ENCODE measurements around the gene LUC7L.
"Not testable (repeated sequence)": the region's sequence is repeated elsewhere in the genome, so short reads cannot be mapped to it uniquely, and the experiment has no call there.

LUC7L gene

DNA sequence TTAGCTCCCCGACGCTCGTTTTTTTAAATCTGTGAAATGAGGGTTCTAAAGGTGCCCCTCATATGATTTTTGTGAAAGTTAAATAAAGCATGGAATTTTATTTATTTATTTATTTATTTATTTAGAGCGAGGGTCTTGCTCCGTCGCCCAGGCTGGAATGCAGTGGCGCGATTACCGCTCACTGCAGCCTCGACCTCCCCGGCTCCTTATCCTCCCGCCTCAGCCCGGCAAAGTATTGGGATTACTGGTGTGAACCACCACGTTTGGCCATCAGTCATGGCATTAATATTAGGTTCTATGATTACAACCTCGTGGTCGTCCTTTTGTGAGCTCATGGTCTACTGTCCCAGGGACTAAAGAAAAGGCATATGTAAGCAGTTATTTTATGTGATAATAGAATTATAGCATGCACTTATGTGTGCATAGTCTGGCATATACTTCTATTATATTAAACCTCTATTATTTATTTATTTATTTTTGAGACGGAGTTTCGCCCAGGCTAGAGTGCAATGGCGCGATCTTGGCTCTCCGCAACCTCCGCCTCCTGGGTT lies 557 bp upstream of the LUC7L start:
- no peak for DNase-seq

DNA sequence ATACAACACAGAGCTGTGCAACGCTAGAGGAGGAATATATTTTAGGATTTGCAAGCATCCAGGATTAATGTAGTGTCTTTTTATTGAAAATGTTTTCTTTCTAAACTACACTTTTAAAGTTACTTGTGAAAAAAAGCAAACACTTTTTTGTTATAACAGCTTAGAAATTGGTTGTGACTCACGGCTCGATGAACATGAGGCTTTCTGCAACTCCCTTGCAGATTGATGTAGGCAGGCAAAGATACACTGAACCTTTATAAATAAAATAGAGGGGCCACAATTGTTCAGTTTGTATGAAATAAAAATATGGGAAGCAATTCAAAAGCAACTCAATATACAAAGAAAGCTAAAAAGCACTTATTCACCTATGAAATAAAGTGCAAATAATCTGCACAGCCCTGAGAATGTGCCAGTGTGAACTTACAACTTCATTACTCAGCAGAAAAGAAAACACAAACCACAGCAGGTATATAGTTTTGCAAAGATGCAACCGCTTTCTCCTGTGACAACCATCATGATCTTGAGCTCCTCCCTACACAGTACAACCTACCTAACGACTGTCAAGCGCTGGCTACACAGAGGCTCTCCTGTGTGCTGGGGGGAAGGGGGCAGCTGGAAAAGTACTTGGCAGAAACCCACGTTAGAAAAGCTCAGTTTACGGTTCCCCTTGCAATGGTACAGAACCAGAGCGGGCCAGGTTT lies 948 bp downstream of the LUC7L start:
- DNase-seq: peak; percentile 6

DNA sequence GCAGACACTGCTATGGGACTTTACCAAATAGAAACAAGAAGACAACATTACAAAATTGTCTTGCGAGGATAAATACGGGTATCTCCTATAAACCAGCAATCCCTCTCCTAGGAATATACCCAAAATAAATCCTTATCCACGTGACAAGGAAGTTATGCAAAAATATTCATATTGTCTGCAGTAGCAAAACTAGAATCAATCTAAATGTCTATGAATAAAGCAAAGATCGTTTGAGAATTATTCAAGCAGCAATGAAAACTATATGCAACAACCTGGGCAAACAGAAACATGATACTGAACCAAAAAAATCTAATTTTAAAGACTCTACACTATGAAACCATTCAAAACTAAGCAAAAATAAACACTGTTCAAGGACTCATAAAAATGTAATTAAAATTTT lies 9.2 kb downstream of the LUC7L start:
- DNase-seq: no peak

DNA sequence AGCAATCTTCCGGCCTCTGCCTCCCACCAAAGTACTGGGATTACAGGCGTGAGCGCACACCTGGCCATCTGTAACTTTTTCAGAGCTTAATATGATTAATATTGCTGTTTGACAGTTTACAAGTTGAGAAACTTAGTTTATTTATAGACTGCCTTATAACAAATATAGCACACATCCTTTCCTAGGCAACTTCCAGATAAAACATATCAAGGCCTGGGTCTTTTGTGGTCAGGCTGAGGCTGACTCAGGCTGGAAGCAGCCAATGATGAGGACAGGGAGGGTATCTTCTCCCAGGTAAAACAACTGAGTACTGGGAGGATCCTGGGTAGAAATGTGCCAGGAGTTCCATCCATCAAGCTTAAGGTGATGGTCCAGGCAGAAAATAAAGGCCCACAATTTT lies 16.2 kb downstream of the LUC7L start:
- no peak for DNase-seq

DNA sequence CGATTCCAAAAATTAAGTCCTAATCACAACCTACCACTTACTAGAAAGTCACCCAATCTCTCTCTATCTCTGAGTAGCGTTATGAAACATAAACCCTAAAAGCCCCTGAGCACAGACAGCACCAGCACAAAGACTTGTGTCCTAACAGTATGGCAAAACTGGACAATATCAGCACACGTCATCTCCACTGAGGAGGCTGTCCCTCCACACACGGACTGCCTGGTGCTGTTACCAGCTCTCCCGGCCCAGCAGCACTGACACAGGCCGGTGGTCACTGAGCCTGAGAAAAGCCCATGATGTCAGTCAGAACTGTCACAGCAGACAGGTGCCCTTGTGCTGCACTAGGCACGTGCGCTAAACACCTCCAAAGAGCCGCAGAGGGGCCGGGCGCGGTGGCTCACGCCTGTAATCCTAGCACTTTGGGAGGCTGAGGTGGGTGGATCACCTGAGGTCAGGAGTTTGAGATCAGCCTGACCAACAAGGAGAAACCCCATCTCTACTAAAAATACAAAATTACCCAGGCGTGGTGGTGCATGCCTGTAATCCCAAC lies 17.5 kb downstream of the LUC7L start:
- DNase-seq: not testable (repeated sequence)

DNA sequence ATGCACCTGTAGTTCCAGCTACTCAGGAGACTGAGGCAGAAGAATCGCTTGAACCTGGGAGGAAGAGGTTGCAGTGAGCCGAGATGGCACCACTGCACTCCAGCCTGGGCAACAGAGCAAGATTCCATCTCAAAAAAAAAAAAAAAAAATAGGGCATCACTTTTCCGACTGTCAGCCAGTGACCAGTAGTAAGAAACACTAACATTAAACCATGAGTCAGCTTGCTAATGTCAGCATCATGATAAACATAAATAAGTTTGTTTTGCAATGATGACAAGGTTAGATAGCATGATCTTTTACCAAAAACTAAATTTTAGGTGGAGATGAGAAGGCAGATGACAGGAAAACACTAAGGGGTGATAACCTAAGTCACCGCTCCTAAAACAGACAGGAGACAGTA lies 19.9 kb downstream of the LUC7L start:
- DNase-seq: not testable (repeated sequence)

DNA sequence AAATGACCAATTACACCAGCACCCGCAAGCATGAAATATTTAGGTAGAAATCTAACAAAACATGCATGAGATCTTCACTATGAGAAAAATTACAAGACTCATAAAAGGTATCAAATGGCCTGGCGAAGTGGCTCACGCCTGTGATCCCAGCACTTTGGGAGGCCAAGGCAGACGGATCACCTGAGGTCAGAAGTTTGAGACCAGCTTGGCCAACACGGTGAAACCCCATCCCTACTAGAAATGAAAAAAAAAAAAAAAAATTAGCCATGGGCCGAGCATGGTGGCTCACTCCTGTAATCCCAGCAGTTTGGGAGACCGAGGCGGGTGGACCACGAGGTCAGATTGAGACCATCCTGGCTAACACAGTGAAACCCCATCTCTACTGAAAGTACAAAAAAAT lies 25.2 kb downstream of the LUC7L start:
- not testable (repeated sequence) for DNase-seq

DNA sequence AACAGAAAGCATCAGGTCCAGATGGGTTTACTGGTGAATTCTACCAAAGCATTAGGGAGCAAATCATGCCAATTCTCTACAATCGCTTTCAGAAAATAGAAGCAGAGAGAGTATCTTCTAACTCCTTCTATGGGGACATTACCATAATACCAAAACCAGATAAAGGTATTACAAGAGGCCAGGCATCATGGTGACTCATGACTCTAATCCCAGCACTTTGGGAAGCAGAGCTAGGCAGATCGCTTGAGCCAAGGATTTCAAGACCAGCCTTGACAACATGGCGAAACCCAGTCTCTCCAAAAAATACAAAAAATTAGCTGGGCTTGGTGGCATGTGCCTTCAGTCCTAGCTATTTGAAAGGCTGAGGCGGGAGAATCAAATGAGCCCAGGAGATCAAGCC lies 26.0 kb downstream of the LUC7L start:
- DNase-seq: no peak

DNA sequence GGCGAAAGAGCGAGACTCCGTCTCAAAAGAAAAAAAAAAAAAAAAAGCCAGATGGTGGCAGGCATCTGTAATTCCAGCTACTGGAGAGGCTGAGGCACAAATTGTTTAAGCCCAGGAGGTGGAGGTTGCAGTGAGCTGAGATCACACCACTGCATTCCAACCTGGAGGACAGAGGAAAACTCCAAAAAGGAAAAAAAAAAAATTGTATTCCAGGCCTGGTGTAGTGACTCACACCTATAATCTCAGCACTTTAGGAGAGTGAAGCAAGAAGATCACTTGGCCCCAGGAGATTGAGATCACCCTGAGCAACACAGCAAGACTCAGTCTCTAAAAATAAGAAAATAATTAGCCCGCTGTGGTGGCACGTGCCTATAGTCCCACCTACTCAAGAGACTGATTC lies 28.9 kb downstream of the LUC7L start:
- DNase-seq: peak; percentile 50

DNA sequence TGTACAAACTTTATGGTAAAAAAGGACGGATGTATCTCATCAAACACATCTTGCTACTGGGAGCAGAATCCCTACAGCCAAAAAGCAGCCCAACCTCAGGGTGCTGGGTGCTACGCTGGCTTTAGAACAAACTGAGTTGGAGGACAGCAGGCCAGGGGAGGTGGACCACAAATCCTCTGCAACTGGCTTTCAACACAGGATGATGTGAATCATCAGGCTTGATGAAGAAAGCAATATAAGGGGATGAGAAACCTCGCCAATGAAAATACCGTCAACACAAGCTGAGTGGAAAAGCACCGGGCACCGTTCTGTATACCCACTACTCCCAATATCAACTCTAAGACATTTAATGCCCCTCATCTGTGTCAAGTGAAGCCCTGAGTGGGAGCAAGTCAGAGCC lies 34.7 kb downstream of the LUC7L start:
- no peak for DNase-seq

DNA sequence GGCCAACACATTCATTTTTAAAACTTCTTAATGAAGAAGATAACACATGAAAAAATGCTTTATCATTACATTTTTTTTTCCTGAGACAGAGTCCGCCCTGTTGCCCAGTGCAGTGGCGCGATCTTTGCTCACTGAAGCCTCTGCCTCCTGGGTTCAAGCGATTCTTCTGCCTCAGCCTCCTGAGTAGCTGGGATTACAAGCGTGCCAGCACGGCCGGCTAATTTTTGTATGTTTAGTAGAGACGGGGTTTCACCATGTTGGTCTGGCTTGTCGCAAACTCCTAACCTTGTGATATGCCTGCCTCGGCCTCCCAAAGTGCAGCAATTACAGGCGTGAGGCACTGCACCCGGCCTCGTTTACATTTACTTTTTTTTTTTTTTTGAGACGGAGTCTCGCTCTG lies 35.8 kb downstream of the LUC7L start:
- no peak for DNase-seq

DNA sequence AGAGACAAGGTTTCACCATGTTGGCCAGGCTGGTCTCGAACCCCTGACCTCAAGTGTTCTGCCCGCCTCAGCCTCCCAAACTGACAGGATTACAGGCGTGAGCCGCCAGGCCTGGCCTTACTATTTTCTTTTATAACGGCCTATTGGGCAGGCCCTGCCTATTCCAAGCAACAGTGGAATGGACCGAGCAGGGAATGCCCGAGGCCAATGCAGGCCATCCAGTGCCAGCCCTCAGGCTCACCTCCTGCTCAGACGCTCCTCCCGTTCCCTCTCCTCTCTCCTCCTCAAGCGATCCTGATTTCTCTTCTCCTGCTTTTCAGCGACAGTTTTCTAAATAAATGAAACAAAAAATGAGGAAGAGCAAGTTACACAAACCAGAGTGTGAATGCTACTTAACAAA lies 36.6 kb downstream of the LUC7L start:
- no peak for DNase-seq

DNA sequence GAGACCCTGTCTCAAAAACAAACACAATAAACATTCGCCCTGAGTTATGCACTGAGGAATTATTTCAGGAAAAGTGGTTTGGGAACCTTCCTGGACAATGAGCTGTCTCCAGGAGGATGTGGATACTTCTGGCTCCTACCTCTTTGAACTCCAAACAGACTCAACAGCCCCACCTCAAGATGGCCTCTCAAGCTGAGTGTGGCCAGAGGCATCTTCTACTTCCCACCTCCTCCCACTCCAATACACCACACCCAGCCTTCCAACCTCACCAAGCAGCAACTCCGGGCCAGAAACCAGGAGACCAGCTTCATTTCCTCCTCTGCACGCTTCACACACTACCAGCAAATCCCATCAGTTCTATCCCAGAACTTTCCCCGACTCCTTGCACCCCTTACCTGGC lies 37.4 kb downstream of the LUC7L start:
- DNase-seq: no peak

DNA sequence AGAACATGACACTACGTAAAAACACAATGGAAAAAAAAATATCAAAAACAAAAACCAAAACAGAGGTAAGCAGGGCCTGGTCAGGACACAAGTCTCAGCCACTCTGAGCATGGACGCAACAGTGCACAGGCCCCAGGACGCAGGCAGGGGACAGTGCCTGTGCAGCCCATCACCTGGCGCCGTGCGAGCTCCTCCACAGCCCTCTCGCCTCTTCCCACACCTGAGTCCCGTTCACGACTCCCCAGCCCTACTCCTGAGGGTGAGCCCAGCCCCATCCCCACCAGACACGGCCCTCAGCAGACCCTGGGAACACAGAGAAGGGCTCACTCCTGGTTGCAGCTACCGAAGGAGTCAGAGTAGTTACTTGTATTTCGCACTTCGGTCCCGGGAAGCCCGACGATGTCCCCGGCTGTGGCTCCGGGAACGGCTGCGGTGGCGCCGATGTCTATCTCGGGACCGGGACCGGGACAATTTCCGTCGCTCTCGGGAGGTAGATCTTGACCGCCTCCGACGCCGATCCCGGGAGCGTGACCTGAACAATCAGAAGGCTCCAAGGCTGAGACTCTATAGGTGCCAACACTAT lies 39.6 kb downstream of the LUC7L start:
- DNase-seq: no peak

DNA sequence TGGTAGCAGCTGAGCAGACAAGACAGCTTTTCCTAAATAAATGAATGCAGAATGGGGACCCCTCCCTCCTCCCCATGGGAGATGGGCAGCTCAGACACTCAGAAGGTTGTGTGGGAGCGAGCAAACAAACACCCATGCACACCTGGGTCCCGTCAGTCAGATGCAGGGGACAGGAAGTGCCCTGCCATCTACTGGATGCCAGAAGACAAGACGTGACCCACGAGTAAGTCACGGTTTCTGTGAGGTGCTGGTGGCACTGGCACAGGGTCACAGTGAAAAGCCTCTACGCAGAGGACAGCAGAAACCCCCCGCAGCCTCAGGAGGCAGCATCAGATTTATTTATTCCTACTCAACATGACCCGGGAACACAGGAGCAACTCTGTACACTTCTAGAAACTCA lies 40.6 kb downstream of the LUC7L start:
- DNase-seq: no peak

DNA sequence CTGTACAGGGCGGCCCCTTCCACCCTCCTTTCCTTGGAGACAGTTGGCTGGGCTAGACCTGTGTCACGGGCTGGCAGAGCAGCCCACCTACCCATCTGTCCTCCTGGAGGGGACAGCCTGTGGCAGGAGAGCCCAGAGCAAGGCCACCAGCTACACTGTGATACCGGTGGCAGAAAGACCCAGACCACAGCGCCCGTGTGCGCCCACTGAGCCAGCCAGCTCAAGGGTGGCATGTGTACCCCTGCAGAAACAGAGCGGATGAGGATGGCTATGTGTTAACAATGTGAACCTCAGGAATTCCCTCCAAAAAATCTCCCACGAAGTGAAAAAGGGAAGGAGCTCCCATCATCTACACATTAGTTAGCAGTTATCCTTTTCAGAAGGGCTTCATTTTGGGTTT lies 41.9 kb downstream of the LUC7L start:
- DNase-seq: no peak

DNA sequence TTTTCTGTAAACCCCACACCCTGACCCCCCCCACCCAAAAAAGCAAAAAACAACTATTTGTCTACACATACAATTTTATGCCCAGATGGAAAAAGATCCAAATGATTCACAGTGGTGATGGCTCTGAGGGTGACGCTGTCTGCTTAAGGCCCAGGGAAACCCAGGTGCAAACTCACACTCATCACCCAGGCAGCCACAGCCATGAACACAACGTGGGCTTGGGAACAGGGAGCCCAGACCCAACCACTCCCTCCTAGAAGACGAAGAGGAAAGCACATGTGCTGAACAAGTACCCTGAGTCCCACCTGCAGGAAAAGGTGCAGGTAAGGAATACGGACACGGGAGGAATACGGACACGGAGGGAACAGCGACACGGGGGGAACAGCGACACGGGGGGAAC lies 43.6 kb downstream of the LUC7L start:
- DNase-seq: no peak

DNA sequence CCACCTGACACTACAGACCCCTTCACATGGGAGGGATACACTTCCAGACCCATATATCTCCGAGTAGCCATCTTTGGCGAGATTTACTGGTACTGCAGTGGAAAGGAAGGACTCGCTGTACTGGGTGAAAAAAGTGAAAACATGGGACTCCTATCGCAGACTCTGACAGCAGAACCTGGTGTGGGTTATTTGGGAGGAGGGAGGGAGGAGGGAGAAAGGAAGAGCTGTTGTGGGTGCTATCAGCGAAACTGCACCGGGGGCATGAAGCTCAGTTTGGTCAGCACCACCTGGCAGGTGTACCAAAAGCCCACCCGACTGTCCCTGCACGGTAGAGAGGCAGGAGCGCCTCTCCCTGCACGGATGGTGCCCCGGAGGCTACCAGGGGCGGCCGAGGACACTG lies 44.0 kb downstream of the LUC7L start:
- no peak for DNase-seq

DNA sequence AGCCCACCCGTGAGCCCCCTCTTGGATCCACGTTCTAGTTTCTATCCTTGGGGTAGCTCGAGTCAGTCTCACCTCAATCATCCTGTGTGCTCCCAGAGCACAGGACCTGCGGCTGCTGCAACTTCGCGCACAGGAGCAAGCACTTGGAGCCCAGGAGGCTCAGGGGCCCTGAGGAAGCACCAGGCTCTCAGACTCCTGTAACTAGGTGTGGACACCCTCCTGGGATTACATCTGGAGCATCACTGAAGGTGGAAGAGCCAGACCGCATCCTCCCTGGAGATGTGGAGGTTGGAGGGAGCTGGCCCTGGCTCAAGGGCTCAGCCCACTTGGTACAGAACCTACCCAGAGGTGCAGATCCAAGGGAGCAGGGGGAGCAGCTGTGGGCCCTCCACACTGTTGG lies 46.2 kb downstream of the LUC7L start:
- no peak for DNase-seq

DNA sequence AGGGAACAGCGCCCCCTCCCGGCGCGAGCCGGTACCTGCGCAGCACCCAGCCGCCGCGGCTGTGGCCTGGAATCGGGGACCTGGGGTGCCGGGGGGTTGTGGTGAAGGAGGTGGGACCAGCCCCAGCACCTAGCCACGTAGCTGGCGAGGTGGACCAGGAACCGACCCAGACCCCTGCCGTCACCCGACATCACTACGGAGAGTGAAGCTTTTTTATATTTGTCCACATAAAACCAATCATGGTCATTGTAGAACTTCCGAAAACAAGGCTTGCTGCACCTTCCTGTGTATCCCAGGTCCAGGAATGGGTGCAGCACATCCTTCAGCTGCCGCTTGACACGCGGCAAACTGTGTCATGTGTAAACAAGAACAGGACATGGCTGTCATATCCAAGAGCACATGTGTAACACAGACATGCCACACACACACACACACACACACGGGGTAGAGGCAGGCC lies 47.7 kb downstream of the LUC7L start:
- no peak for DNase-seq

DNA sequence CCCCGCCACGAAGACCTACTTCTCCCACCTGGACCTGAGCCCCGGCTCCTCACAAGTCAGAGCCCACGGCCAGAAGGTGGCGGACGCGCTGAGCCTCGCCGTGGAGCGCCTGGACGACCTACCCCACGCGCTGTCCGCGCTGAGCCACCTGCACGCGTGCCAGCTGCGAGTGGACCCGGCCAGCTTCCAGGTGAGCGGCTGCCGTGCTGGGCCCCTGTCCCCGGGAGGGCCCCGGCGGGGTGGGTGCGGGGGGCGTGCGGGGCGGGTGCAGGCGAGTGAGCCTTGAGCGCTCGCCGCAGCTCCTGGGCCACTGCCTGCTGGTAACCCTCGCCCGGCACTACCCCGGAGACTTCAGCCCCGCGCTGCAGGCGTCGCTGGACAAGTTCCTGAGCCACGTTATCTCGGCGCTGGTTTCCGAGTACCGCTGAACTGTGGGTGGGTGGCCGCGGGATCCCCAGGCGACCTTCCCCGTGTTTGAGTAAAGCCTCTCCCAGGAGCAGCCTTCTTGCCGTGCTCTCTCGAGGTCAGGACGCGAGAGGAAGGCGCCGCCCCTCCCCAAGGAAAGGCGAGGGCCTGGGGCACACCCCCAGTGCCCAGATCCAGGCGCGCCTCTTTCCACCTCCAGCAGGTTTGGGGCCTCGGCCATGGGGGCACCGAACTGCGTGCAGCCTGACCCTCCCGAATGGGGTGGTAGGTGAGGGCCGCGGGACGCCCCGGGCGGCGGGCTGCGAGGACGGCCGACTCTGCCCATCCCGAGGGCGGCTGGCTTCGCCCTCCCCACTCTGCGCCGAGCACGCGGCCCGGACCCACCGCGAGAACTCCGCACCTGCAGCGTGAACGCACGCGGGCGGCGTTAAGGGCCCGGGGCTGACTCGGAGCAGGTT lies 48.3 kb downstream of the LUC7L start:
- peak; percentile 64 for DNase-seq

DNA sequence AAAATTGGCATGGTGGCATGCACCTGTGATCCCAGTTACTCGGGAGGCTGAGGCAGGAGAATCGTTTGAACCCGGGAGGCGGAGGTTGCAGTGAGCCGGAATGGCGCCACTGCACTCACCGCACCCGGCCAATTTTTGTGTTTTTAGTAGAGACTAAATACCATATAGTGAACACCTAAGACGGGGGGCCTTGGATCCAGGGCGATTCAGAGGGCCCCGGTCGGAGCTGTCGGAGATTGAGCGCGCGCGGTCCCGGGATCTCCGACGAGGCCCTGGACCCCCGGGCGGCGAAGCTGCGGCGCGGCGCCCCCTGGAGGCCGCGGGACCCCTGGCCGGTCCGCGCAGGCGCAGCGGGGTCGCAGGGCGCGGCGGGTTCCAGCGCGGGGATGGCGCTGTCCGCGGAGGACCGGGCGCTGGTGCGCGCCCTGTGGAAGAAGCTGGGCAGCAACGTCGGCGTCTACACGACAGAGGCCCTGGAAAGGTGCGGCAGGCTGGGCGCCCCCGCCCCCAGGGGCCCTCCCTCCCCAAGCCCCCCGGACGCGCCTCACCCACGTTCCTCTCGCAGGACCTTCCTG lies 49.1 kb downstream of the LUC7L start, which contains the start of gene HBQ1:
Gene HBQ1, plus strand, starts transcription at position 359 of the 575 bp plus-strand sequence. Its CDS starts 28 bp downstream, at position 387.
- peak; percentile 25 for DNase-seq

Data from fibroblast of skin of abdomen (primary cell).